Measurements from ENCODE around the gene ACOT8. TPM values are rescaled to one million over a fixed set of nuclear protein-coding genes. Genes with fewer than 3 reads are reported as not detected.

Gene ACOT8
- total and polyA plus RNA-seq, 3 experiments from 2014 or later = 27.1 to 41.0 (median 27.3) TPM

Other genes starting within 250 kb of the ACOT8 start
- gene WFDC10A, start 227.7 kb downstream of the ACOT8 start, total RNA-seq = not detected
- not detected for gene WFDC10A, start 227.7 kb downstream of the ACOT8 start, polyA plus RNA-seq
- gene WFDC9, start 226.1 kb downstream of the ACOT8 start, total RNA-seq = not detected
- gene WFDC9, start 226.1 kb downstream of the ACOT8 start, polyA plus RNA-seq = not detected
- gene WFDC11, start 187.2 kb downstream of the ACOT8 start, total RNA-seq = not detected
- not detected for gene WFDC11, start 187.2 kb downstream of the ACOT8 start, polyA plus RNA-seq
- gene WFDC13, start 155.4 kb downstream of the ACOT8 start, total RNA-seq = not detected
- not detected for gene WFDC13, start 155.4 kb downstream of the ACOT8 start, polyA plus RNA-seq
- gene WFDC10B, start 152.4 kb downstream of the ACOT8 start, total RNA-seq = not detected
- not detected for gene WFDC10B, start 152.4 kb downstream of the ACOT8 start, polyA plus RNA-seq
- gene SPINT4, start 135.0 kb downstream of the ACOT8 start, total RNA-seq = not detected
- gene SPINT4, start 135.0 kb downstream of the ACOT8 start, polyA plus RNA-seq = not detected
- gene WFDC3, start 65.5 kb downstream of the ACOT8 start, total RNA-seq = not detected
- not detected for gene WFDC3, start 65.5 kb downstream of the ACOT8 start, polyA plus RNA-seq
- 10 to 100 TPM; 33.4 to 37.1 TPM for gene DNTTIP1, start 65.4 kb downstream of the ACOT8 start, total RNA-seq
- 26.8 TPM for gene DNTTIP1, start 65.4 kb downstream of the ACOT8 start, polyA plus RNA-seq
- 100 to 1,000 TPM; 124 to 130 TPM for gene UBE2C, start 44.7 kb downstream of the ACOT8 start, total RNA-seq
- not detected for gene UBE2C, start 44.7 kb downstream of the ACOT8 start, polyA plus RNA-seq
- not detected for gene TNNC2, start 30.1 kb downstream of the ACOT8 start, total RNA-seq
- gene TNNC2, start 30.1 kb downstream of the ACOT8 start, polyA plus RNA-seq = 0.36 TPM
- gene SNX21, start 23.6 kb downstream of the ACOT8 start, total RNA-seq = 1 to 10 TPM; 1.2 to 1.3 TPM
- 3.4 TPM for gene SNX21, start 23.6 kb downstream of the ACOT8 start, polyA plus RNA-seq
- 1 to 10 TPM; 5.9 to 6.5 TPM for gene ZSWIM3, start 222 bp upstream of the ACOT8 start, total RNA-seq
- 2.0 TPM for gene ZSWIM3, start 222 bp upstream of the ACOT8 start, polyA plus RNA-seq
- gene ZSWIM1, start 23.8 kb upstream of the ACOT8 start, total RNA-seq = 10 to 100 TPM; 12.3 TPM
- gene ZSWIM1, start 23.8 kb upstream of the ACOT8 start, polyA plus RNA-seq = 2.1 TPM
- 1 to 10 TPM in 1 of 2 experiments, under 1 TPM in 1; 0.98 to 1.9 TPM for gene SPATA25, start 30.2 kb upstream of the ACOT8 start, total RNA-seq
- gene SPATA25, start 30.2 kb upstream of the ACOT8 start, polyA plus RNA-seq = not detected
- 1 to 10 TPM; 2.7 to 2.8 TPM for gene NEURL2, start 33.8 kb upstream of the ACOT8 start, total RNA-seq
- 0.94 TPM for gene NEURL2, start 33.8 kb upstream of the ACOT8 start, polyA plus RNA-seq
- 10 to 100 TPM; 81.1 to 82.1 TPM for gene CTSA, start 33.9 kb upstream of the ACOT8 start, total RNA-seq
- 219 TPM for gene CTSA, start 33.9 kb upstream of the ACOT8 start, polyA plus RNA-seq
- 1 to 10 TPM; 2.5 to 3.2 TPM for gene PLTP, start 54.8 kb upstream of the ACOT8 start, total RNA-seq
- 0.45 TPM for gene PLTP, start 54.8 kb upstream of the ACOT8 start, polyA plus RNA-seq
- 10 to 100 TPM; 33.6 to 34.1 TPM for gene PCIF1, start 77.3 kb upstream of the ACOT8 start, total RNA-seq
- 88.0 TPM for gene PCIF1, start 77.3 kb upstream of the ACOT8 start, polyA plus RNA-seq
- gene ZNF335, start 114.8 kb upstream of the ACOT8 start, total RNA-seq = 10 to 100 TPM; 37.5 to 38.3 TPM
- 14.6 TPM for gene ZNF335, start 114.8 kb upstream of the ACOT8 start, polyA plus RNA-seq
- 1 to 10 TPM; 3.9 to 5.0 TPM for gene MMP9, start 151.5 kb upstream of the ACOT8 start, total RNA-seq
- not detected for gene MMP9, start 151.5 kb upstream of the ACOT8 start, polyA plus RNA-seq
- gene SLC12A5, start 171.8 kb upstream of the ACOT8 start, total RNA-seq = not detected
- gene SLC12A5, start 171.8 kb upstream of the ACOT8 start, polyA plus RNA-seq = not detected
- 10 to 100 TPM; 34.9 to 36.9 TPM for gene NCOA5, start 232.6 kb upstream of the ACOT8 start, total RNA-seq
- gene NCOA5, start 232.6 kb upstream of the ACOT8 start, polyA plus RNA-seq = 28.7 TPM

All from CD8-positive, alpha-beta memory T cell (primary cell).